Calu3 (cell line): ENCODE results near the gene NRM. TPM values are rescaled to one million over a fixed set of nuclear protein-coding genes. Genes with fewer than 3 reads are reported as not detected.

Source experiments
- BruUV-seq: library from RNA; stranded (reverse); fragments of 400-500 nt; replicated peaks from 2 replicates; lab custom pipeline; 2021; lab: Mats Ljungman, UMichigan
- CTCF ChIA-PET: fragments of 300-600 bp; sonication (Branson Sonifier 250); formaldehyde crosslinking; loops from one replicate; lab custom pipeline; 2022; ENCODE audit warnings: antibody characterized with exemption; lab: Charles Lee
- DNase-seq: peaks from one replicate; pipeline ENCODE4 v3.0.0; 2022
- H3K27ac Mint-ChIP-seq: one replicate; pipeline ENCODE4 v1.8.0; 2022; ENCODE audit warnings: mixed read lengths; ENCODE audit not compliant: unreplicated experiment
- H3K27me3 Mint-ChIP-seq: one replicate; pipeline ENCODE4 v1.8.0; 2022; ENCODE audit warnings: mixed read lengths; ENCODE audit not compliant: unreplicated experiment
- H3K36me3 Mint-ChIP-seq: one replicate; pipeline ENCODE4 v1.8.0; 2022; ENCODE audit warnings: mild to moderate bottlenecking, moderate library complexity, mixed read lengths; ENCODE audit not compliant: insufficient read depth, unreplicated experiment
- H3K4me1 Mint-ChIP-seq: one replicate; pipeline ENCODE4 v1.8.0; 2022; ENCODE audit warnings: mild to moderate bottlenecking, low read depth, mixed read lengths; ENCODE audit not compliant: unreplicated experiment
- H3K4me3 Mint-ChIP-seq: one replicate; pipeline ENCODE4 v1.8.0; 2022; ENCODE audit warnings: mild to moderate bottlenecking, low read depth, moderate library complexity, mixed read lengths; ENCODE audit not compliant: unreplicated experiment
- H3K9me3 Mint-ChIP-seq: one replicate; pipeline ENCODE4 v1.8.0; 2022; ENCODE audit warnings: low read depth, mixed read lengths; ENCODE audit not compliant: unreplicated experiment
- CTCF ChIP-seq: fragments of 200-600 bp; IDR thresholded peaks from one replicate; pipeline ENCODE4 v1.8.0; 2022; ENCODE audit warnings: antibody characterized with exemption; ENCODE audit not compliant: unreplicated experiment
- intact Hi-C: fragments of 100-400 bp; cut with micrococcal nuclease; formaldehyde crosslinking; loops from one replicate; pipeline ENCODE4 v1.10.0; 2022; ENCODE audit not compliant: unreplicated experiment
- total RNA-seq: library from RNA; stranded (reverse); gene quantifications from 2 replicates; pipeline ENCODE4 v1.2.3, GENCODE V29; 2022

NRM gene
- total RNA-seq, 1 experiment from 2014 or later = 30.2 TPM

DNA sequence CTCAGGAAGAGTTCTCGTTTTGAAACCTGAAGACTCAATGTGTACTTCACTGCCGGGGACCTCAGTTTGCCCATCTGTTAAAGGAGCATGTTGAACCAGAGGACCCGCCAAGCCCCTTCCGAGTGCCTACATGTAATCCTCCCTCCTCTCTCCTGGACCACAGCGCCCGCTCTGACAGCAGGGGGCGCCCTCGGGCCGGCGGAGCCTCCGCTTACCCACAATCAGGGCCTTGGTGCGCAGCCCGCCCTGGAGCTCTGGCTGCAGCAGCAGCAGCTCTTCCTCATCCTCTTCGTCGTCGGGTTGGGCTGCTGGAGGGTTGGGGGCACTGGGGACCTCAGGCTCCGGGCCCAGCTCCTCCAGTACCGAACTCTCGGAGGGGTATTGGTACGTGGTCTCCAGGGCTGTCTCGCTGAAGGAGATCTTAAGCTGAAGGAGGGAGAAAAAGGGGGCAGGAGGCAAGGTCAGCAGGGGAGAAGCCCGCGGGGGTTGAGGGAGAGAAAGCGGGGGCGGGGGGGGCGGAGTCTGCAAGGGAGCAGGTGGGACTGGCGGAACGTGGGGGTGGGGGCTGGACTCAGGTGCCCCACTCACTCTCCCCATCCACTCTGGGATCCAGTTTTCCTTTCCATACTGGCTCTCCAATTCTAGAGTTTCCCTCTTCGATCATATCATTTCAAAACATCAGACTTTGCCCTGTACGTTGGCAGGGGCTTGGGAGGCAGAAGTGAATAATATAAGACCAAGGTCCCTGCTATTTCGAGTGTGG lies 11.6 kb downstream of the NRM start:
- H3K27me3 Mint-ChIP-seq = no peaks in the 10 kb centered on the region
- DNase-seq = peak; percentile 96
- H3K27ac Mint-ChIP-seq = peak overlapping the region; percentile 33
- peaks cover 49% of the 10 kb centered on the region for H3K4me1 Mint-ChIP-seq
- TF ChIP-seq CTCF = peak; percentile 96
- peak overlapping the region; percentile 40 for H3K4me3 Mint-ChIP-seq
- intact Hi-C loops = loop anchor here (1.0 to 10.0 kb wide), 2 partner anchors 43 to 206 kb away; partner anchors contain the start of gene DDR1
- BruUV-seq = no TSS peak
- H3K9me3 Mint-ChIP-seq = no peaks in the 10 kb centered on the region
- CTCF ChIA-PET = interaction anchor here (0.6 to 2.6 kb wide), 21 partner anchors 9 to 408 kb away, joined by 3 to 72 read pairs (median 4); partner anchors contain the start of genes FLOT1, MDC1, NRM and TUBB
- H3K36me3 Mint-ChIP-seq = peaks cover 61% of the 10 kb centered on the region

GRCh38 chr6:30676660-30677285 lies 14.0 kb downstream of the NRM start:
- CTCF ChIA-PET = interaction anchor here (0.6 to 0.7 kb wide), 2 partner anchors 52 to 58 kb away, joined by 4 read pairs; no protein-coding TSS in a partner anchor
- no peak for TF ChIP-seq CTCF

DNA sequence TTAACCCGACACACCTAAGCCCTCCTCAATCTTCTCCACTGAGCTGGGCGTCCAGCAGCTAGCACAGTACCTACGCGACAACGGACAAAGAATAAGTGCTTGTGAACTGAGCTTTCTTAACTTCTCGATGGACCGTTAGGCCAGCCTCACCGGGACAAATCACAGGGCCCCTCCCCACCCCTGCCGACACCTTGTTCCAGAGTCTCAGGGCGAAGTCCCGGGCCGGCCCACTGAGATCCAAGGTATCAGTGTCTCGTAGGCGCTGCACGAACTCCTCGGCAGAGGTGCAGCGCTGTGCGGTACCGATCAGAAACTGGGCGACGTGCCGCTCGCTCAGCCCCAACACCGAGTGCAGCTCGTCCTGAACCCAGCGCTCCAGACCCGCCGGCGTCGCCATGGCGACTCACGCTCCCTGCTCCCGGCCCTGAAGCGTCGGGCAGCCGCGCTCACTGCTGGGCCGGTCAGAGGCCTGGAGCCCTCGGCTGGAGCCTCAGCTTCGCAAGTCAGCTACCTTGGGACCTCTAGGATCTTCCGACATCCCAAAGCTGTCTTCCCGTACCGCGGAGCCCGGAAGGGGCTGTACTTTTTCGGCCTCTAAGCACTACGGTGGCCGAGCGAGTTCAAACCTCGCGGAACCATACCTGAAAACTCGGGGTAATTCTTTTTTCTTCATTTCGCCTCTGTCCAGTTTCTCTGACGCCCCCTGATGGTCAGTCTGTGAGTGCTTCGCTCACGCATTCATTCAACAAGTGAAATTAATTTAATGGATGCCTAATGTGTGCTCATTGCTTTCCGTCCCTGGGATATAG lies 18.1 kb downstream of the NRM start, which contains the start of gene DHX16:
TSS of gene DHX16 (minus strand) at position 562 of the 809 bp plus-strand sequence. CDS start at position 397, 165 bp downstream.
- Mint-ChIP-seq H3K4me3 (peak within 1 kb of the TSS; percentile 84), H3K36me3 (peaks cover 60% of the 10 kb centered on the region), H3K27me3 (no peaks in the 10 kb centered on the region), H3K9me3 (no peaks in the 10 kb centered on the region), H3K27ac (peak within 1 kb of the TSS; percentile 18), H3K4me1 (peaks cover 29% of the 10 kb centered on the region)
- BruUV-seq = TSS peak; percentile 61
- intact Hi-C loops = loop anchor here (2.0 to 10.0 kb wide), 2 partner anchors 192 to 212 kb away; partner anchors contain the start of gene DDR1
- TF ChIP-seq CTCF = peak; percentile 59
- DNase-seq = peak; percentile 98
- CTCF ChIA-PET = interaction anchor here (0.7 to 2.9 kb wide), 12 partner anchors 11 to 415 kb away, joined by 3 to 30 read pairs (median 4); partner anchors contain the start of genes DDR1, MDC1 and MRPS18B

More at GRCh38 chr6:30676660-30677285, 14.0 kb downstream of the NRM start:
- DNase-seq = no peak
- no TSS peak for BruUV-seq
- H3K27ac Mint-ChIP-seq = no peak overlapping the region
- peaks cover 56% of the 10 kb centered on the region for H3K36me3 Mint-ChIP-seq
- no peaks in the 10 kb centered on the region for H3K27me3 Mint-ChIP-seq
- intact Hi-C loops = loop anchor here (10.0 kb wide), 1 partner anchor 208 kb away; the partner anchor contains the start of gene DDR1
- H3K4me1 Mint-ChIP-seq = peaks cover 36% of the 10 kb centered on the region
- H3K9me3 Mint-ChIP-seq = no peaks in the 10 kb centered on the region
- no peak overlapping the region for H3K4me3 Mint-ChIP-seq
